Measurements from ENCODE around the gene TMEM92.

DNA sequence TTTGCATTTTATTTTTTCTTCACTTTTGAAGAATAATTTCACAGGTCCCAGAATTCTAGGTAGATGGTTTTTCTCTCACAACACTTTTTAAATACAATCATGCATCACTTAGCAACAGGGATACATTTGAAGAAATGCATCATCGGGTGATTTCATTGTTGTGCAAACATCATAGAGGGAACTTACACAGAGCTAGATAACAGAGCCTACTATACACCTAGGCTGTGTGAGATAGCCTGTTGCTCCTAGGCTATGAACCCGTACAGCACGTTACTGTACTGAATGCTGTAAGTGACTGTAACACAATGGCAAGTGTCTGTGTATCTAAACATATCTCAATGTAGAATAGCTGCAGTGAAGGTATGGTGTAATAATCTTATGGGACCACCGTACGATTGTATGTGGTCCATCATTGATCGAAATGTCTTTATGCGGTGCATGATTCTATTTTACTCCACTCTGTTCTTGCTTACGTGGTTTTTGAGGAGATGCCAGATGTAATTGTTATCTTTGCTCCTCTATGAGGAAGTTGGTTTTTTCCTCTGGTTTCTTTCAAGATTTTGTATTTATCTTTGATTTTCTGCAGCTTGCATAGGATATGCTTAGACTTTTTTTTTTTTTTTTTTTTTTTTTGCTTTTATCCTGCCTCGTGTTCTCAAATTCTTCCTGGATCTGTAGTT lies 35.5 kb upstream of the TMEM92 start:
- TF ChIP-seq L3MBTL2 (conservative IDR thresholded peaks at IDR 0.05) (no peak), NFRKB (IDR thresholded peaks at IDR 0.05) (no peak), FOXK2 (IDR thresholded peaks at IDR 0.05) (no peak), FOXM1 (IDR thresholded peaks at IDR 0.05; ENCODE audit: borderline replicate concordance) (no peak)

Measured in HEK293T (cell line).